BLaER1 (cell line): ENCODE measurements around the gene PARP1.
"Not testable (repeated sequence)": the region's sequence is repeated elsewhere in the genome, so short reads cannot be mapped to it uniquely, and the experiment has no call there.

ENCODE experiments used
- H3K27ac ChIP-seq: shearing (Covaris generic); formaldehyde crosslinking; 2 replicates; pipeline ENCODE4 v1.8.1; 2022
- H3K27me3 ChIP-seq: shearing (Covaris generic); formaldehyde crosslinking; 2 replicates; pipeline ENCODE4 v1.8.1; 2022
- H3K36me3 ChIP-seq: shearing (Covaris generic); formaldehyde crosslinking; 2 replicates; pipeline ENCODE4 v1.8.1; 2022
- H3K4me1 ChIP-seq: shearing (Covaris generic); formaldehyde crosslinking; 2 replicates; pipeline ENCODE4 v1.8.1; 2022
- H3K4me2 ChIP-seq: shearing (Covaris generic); formaldehyde crosslinking; 2 replicates; pipeline ENCODE4 v1.8.1; 2022
- H3K4me3 ChIP-seq: shearing (Covaris generic); formaldehyde crosslinking; 2 replicates; pipeline ENCODE4 v1.8.1; 2022
- H3K9ac ChIP-seq: shearing (Covaris generic); formaldehyde crosslinking; 2 replicates; pipeline ENCODE4 v1.8.1; 2022
- H3K9me3 ChIP-seq: shearing (Covaris generic); formaldehyde crosslinking; 2 replicates; pipeline ENCODE4 v1.8.1; 2022
- H4K20me1 ChIP-seq: shearing (Covaris generic); formaldehyde crosslinking; 2 replicates; pipeline ENCODE4 v1.8.1; 2022
- Cebpa-rat ChIP-seq: shearing (Covaris generic); IDR thresholded peaks from 2 replicates; pipeline ENCODE4 v1.8.1; 2022

Gene PARP1

DNA sequence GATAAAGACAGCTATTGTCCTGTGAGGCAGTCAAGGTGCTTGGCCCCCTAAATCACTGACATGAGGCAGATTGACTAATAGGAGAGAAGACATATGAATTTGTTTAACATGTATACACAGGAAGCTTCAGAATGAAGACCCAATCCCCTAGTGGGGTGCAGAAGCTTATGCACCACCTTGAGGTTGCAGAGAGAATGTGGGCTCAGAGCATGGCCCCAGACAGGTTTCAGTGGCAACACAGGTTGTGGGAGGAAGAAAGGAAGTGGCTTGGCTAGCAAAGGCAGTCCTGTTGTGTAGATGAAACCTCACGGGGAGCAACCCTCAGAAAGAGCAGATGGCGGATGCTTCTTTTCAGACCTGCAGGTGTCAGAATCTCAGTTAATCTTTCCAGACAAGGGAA lies 37.0 kb upstream of the PARP1 start:
- Histone ChIP-seq H4K20me1 (no peaks in the 10 kb centered on the region), H3K27me3 (no peaks in the 10 kb centered on the region), H3K9me3 (no peaks in the 10 kb centered on the region), H3K27ac (no peak overlapping the region), H3K4me1 (peaks cover 13% of the 10 kb centered on the region), H3K9ac (no peak overlapping the region), H3K36me3 (no peaks in the 10 kb centered on the region), H3K4me2 (peak overlapping the region; percentile 30), H3K4me3 (no peak overlapping the region)
- TF ChIP-seq Cebpa-rat = no peak

DNA sequence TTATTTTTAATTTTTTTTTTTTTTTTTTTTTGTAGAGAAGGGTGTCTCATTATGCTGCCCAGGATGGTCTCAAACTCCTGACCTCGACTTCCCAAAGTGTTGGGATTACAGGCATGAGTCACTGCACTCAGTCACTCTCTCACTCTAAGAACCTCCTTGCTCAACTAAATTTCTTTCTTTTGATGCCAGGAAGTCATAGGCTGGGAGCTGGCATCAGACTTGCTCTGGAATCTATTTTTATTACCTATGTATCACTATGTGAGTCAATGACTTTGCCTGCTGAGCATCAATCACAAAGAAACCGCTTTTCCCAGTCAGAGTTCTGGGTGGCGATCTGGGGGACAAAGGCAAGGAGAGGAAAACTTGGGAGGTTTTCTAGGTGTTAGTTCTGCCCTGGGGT lies 35.5 kb upstream of the PARP1 start:
- no peaks in the 10 kb centered on the region for H4K20me1 ChIP-seq
- no peaks in the 10 kb centered on the region for H3K9me3 ChIP-seq
- H3K4me1 ChIP-seq = peaks cover 13% of the 10 kb centered on the region
- H3K36me3 ChIP-seq = no peaks in the 10 kb centered on the region
- H3K27ac ChIP-seq = no peak overlapping the region
- no peak for TF ChIP-seq Cebpa-rat
- no peak overlapping the region for H3K4me3 ChIP-seq
- H3K27me3 ChIP-seq = no peaks in the 10 kb centered on the region
- H3K4me2 ChIP-seq = no peak overlapping the region
- H3K9ac ChIP-seq = no peak overlapping the region

DNA sequence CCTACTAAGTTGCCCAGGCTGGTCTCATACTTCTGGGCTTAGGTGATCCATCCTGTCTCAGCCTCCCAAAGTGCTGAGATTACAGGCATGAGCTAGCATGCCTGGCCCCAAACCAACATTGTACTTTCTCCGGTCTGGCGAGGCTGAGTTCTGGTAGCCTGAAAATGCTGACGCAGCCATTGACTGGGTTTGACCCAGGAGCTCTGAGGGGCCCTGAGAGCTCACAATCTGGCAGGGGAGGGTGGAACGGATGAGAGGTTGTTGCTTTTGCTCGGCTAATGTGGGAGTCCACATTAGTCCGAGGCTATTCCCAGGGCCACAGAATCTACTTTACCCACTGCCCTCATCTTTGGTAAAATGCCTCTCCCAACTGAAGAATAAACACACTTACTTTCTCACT lies 35.1 kb upstream of the PARP1 start:
- Histone ChIP-seq H3K4me3 (no peak overlapping the region), H3K4me2 (no peak overlapping the region), H3K27me3 (no peaks in the 10 kb centered on the region), H3K36me3 (no peaks in the 10 kb centered on the region), H3K4me1 (peaks cover 13% of the 10 kb centered on the region), H3K27ac (no peak overlapping the region), H3K9ac (no peak overlapping the region), H4K20me1 (no peaks in the 10 kb centered on the region), H3K9me3 (no peaks in the 10 kb centered on the region)
- TF ChIP-seq Cebpa-rat = no peak

DNA sequence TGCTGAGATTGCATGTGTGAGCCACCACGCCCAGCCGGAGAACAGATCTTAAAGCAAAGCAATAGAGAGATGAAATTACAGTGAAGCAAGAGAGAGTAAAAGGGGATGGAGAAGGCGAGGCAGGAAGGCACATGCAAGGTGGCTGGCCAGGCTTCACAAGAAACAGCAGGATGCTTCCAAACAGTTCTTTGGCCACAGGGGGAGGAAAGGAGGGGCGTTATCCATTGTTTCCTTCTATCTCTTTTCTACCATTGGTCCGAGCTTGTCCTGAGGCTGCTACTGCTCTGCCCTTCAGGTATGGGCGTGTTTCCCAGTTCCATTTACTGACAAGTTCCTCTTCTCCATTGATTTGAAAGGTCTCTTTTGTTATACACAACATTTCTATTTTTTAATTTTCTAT lies 33.7 kb upstream of the PARP1 start:
- no peak for TF ChIP-seq Cebpa-rat

DNA sequence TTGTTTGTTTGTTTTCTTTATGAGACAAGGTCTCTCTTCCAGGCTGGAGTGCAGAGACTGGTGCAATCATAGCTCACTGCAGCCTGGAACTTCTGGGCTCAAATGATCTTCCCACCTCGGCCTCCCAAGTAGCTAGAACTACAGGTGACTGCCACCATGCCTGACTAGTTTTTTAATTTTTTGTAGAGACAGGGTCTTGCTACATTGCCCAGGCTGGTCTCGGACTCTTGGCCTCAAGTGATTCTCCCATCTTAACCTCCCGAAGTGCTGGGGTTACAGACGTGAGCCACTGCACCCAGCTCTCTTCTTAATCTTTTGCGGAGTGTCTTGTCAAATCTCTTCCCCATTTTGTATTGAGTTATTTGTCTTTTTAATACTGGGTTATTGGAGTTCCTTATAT lies 32.6 kb upstream of the PARP1 start:
- Histone ChIP-seq H3K36me3 (no peaks in the 10 kb centered on the region), H3K27ac (no peak overlapping the region), H3K4me1 (peaks cover 22% of the 10 kb centered on the region), H3K9me3 (no peaks in the 10 kb centered on the region), H3K9ac (no peak overlapping the region), H3K4me3 (no peak overlapping the region), H4K20me1 (no peaks in the 10 kb centered on the region), H3K4me2 (no peak overlapping the region), H3K27me3 (no peaks in the 10 kb centered on the region)
- no peak for TF ChIP-seq Cebpa-rat

More for the DNA sequence above, 33.7 kb upstream of the PARP1 start:
- Histone ChIP-seq H3K27ac (no peak overlapping the region), H3K4me2 (no peak overlapping the region), H3K36me3 (no peaks in the 10 kb centered on the region), H4K20me1 (no peaks in the 10 kb centered on the region), H3K9me3 (no peaks in the 10 kb centered on the region), H3K4me3 (no peak overlapping the region), H3K9ac (no peak overlapping the region), H3K4me1 (peaks cover 20% of the 10 kb centered on the region), H3K27me3 (no peaks in the 10 kb centered on the region)

DNA sequence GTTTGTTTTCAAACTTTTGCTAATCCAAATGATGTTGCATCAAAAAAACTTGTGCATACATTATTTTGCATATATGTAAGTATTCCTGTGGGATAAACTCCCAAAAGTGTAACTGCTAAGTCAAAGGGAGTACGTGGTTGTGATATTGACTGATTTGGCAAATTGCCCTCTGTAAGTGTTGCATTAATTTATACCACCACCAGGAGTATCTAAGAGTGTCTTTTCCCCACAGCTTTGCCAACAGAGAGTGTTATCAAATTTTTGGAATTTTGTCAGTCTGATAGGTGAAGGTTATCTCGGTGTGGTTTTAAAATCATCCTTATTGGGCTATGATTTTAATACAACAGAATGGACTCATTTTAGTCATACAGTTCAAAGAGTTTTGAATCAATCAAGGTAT lies 30.1 kb upstream of the PARP1 start:
- no peak overlapping the region for H3K27ac ChIP-seq

DNA sequence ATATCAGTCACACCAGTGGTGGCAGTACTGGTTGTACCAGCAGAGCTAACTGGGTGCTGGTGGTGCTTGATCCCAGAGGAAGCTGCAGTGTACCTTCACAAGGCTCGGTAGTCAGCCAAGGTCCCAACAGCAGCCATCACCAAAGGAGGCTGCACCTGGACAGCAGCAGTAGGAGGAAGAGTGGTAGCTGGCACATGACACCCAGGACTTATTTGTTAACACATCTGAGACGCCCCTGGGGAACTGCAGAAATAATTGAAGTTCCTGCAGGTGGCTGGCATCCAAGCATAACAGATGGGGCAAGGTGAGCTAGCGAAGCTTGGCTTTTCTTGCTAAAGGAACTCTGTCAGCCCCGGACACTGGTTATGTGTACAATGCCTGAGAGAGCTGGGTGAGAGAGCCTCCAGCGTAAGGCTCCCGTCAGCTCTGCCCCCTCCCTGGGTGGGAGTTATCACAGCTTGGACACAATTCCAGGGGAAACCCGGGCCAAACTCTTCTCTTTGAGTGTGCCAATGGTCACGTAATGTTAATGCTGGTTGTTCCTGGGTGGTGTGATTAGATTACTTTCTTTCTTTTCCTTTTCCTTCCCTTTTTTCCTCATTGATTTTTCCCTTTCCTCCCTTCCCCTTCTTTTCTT lies 29.1 kb upstream of the PARP1 start:
- Histone ChIP-seq H3K4me3 (no peak overlapping the region), H3K27me3 (no peaks in the 10 kb centered on the region), H3K36me3 (no peaks in the 10 kb centered on the region), H3K9ac (no peak overlapping the region), H3K9me3 (no peaks in the 10 kb centered on the region), H3K4me2 (peak overlapping the region; percentile 49), H4K20me1 (no peaks in the 10 kb centered on the region), H3K27ac (no peak overlapping the region), H3K4me1 (peaks cover 45% of the 10 kb centered on the region)
- TF ChIP-seq Cebpa-rat = no peak

More for the DNA sequence above, 30.1 kb upstream of the PARP1 start:
- H4K20me1 ChIP-seq = no peaks in the 10 kb centered on the region
- no peaks in the 10 kb centered on the region for H3K27me3 ChIP-seq
- TF ChIP-seq Cebpa-rat = no peak
- H3K9ac ChIP-seq = no peak overlapping the region
- no peak overlapping the region for H3K4me2 ChIP-seq
- no peak overlapping the region for H3K4me3 ChIP-seq
- H3K9me3 ChIP-seq = no peaks in the 10 kb centered on the region
- peaks cover 37% of the 10 kb centered on the region for H3K4me1 ChIP-seq
- no peaks in the 10 kb centered on the region for H3K36me3 ChIP-seq

DNA sequence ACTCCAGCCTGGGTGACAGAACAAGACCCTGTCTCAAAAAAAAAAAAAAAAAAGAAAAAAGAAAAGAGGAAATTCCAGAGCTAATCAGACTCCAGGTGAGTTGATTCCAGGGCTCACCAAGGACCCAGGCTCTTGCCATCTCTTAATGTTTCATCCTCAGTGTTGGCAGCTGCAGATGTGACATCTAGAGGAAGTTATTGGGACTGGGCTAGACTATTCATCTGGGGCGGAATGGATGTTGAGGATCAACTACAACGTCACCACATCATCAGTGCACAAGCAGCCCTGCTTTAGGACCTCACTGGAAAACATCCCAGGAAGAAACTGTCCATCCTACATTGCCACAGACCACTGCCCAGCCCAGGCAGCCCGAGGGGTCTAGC lies 28.6 kb upstream of the PARP1 start:
- Histone ChIP-seq H3K9ac (no peak overlapping the region), H3K27me3 (no peaks in the 10 kb centered on the region), H3K9me3 (no peaks in the 10 kb centered on the region), H3K4me3 (no peak overlapping the region), H3K36me3 (no peaks in the 10 kb centered on the region), H4K20me1 (no peaks in the 10 kb centered on the region), H3K4me1 (peaks cover 45% of the 10 kb centered on the region), H3K27ac (no peak overlapping the region), H3K4me2 (peak overlapping the region; percentile 49)
- no peak for TF ChIP-seq Cebpa-rat

DNA sequence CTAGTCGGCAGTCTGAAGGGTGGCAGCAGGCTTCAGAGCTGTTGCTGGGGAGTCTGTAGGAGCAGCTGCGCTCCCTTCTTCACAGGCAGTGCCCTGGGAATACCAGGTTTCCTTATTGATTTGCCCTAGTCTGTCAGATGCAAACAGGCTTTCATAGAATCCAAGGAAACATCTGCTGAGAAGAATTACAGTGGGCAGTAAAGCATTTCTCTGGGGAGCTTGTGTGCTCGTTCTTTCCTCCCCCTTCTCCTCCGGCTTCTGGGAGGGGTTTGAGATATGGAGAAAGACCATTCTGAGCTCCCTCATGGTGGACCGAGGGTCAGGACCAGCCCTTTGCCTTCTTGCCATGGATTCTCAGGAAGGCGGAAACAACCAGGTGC lies 25.4 kb upstream of the PARP1 start:
- Histone ChIP-seq H3K36me3 (no peaks in the 10 kb centered on the region), H3K4me2 (peak overlapping the region; percentile 72), H4K20me1 (no peaks in the 10 kb centered on the region), H3K4me3 (no peak overlapping the region), H3K4me1 (peaks cover 63% of the 10 kb centered on the region), H3K9ac (peak overlapping the region; percentile 56; the same call in 1 of the 2 replicates), H3K27me3 (no peaks in the 10 kb centered on the region), H3K27ac (peak overlapping the region; percentile 73), H3K9me3 (no peaks in the 10 kb centered on the region)
- no peak for TF ChIP-seq Cebpa-rat

DNA sequence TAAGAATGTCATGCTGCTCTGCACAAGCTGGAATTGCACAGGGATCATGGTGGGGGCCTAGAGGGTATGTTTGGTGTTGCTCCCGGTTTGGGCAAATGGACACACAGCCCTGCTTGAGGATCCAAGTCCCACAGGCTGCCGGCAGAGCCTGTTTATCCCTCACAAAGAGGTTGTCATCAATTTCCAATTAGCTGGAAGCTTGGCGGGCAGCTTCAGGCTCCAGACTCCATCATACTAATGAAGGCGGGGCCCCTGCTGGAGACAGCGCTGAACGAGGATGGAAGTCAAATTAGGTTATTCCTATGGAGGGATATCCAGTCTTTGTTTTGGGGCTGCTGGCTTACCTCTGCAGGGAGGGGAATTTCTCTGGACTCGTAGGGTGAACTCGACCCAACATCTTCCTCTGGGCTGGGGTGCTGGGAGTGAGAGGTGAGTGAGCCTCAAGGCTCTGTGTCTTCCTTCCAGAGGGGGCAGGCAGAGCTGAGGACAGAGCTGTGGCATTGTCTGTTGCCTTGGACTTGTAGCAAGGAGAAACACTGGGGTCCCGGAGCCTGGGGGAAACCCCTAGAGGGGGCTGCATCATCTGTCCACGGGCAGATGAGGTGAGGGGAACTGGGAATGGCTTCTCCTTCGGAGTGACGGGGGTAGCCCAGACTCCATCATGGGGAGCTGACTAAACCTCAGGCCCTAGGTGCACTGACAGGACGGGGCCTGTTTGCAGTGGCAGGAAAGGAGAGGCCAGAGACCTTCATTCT lies 24.9 kb upstream of the PARP1 start:
- Histone ChIP-seq H3K4me1 (peaks cover 69% of the 10 kb centered on the region), H3K27ac (peak overlapping the region; percentile 73), H3K4me3 (no peak overlapping the region), H3K36me3 (no peaks in the 10 kb centered on the region), H4K20me1 (no peaks in the 10 kb centered on the region), H3K27me3 (no peaks in the 10 kb centered on the region), H3K9me3 (no peaks in the 10 kb centered on the region), H3K4me2 (peak overlapping the region; percentile 72), H3K9ac (peak overlapping the region; percentile 56; the same call in 1 of the 2 replicates)
- no peak for TF ChIP-seq Cebpa-rat

DNA sequence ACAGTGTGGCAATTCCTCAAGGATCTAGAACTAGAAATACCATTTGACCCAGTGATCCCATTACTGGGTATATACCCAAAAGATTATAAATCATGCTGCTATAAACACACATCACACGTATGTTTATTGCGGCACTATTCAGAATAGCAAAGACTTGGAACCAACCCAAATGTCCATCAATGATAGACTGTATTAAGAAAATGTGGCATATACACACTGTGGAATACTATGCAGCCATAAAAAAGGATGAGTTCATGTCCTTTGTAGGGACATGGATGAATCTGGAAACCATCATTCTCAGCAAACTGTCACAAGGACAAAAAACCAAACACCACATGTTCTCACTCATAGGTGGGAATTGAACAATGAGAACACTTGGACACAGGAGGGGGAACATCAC lies 24.0 kb upstream of the PARP1 start:
- not testable (repeated sequence) for H3K9ac ChIP-seq, H3K27me3 ChIP-seq, H3K9me3 ChIP-seq, H3K27ac ChIP-seq, H3K4me2 ChIP-seq, H3K4me3 ChIP-seq, H4K20me1 ChIP-seq, H3K36me3 ChIP-seq
- H3K4me1 ChIP-seq = peaks cover 74% of the 10 kb centered on the region
